Measurements from ENCODE around the gene CD44. TPM values are rescaled to one million over a fixed set of nuclear protein-coding genes. Genes with fewer than 3 reads are reported as not detected.
A peak's percentile ranks its signal among the peaks of the same experiment; 100 is the strongest.
"Not testable (repeated sequence)": the region's sequence is repeated elsewhere in the genome, so short reads cannot be mapped to it uniquely, and the experiment has no call there.

CD44 gene
- total RNA-seq, 1 donor from 2014 or later = 97.3 TPM

- no peak for DNase-seq (ENCODE audit: extremely low read depth, low read depth, low spot score)
Measured at GRCh38 chr11:35207471-35208403, 68.8 kb downstream of the CD44 start.

- DNase-seq (ENCODE audit: extremely low read depth, low read depth, low spot score) = no peak
Measured at GRCh38 chr11:35208795-35209194, 69.8 kb downstream of the CD44 start.

- no peak for DNase-seq (ENCODE audit: extremely low read depth, low read depth, low spot score)
Measured at GRCh38 chr11:35210876-35211546, 72.0 kb downstream of the CD44 start.

GRCh38 chr11:35211952-35212351 is 73.0 kb downstream of the CD44 start:
- no peak for DNase-seq (ENCODE audit: extremely low read depth, low read depth, low spot score)

- no peak for DNase-seq (ENCODE audit: extremely low read depth, low read depth, low spot score)
Measured at GRCh38 chr11:35214226-35214770, 75.3 kb downstream of the CD44 start.

- peak; percentile 7 for DNase-seq (ENCODE audit: extremely low read depth, low read depth, low spot score)
Measured at GRCh38 chr11:35214792-35215193, 75.8 kb downstream of the CD44 start.

- no peak for DNase-seq (ENCODE audit: extremely low read depth, low read depth, low spot score)
Measured at GRCh38 chr11:35215945-35216344, 77.0 kb downstream of the CD44 start.

- no peak for DNase-seq (ENCODE audit: extremely low read depth, low read depth, low spot score)
Measured at GRCh38 chr11:35216962-35217678, 78.1 kb downstream of the CD44 start.

- no peak for DNase-seq (ENCODE audit: extremely low read depth, low read depth, low spot score)
Measured at GRCh38 chr11:35218956-35219355, 80.0 kb downstream of the CD44 start.

GRCh38 chr11:35223371-35223796 is 84.4 kb downstream of the CD44 start:
- DNase-seq (ENCODE audit: extremely low read depth, low read depth, low spot score) = no peak

- no peak for DNase-seq (ENCODE audit: extremely low read depth, low read depth, low spot score)
Measured at GRCh38 chr11:35223991-35224390, 85.0 kb downstream of the CD44 start.

- no peak for DNase-seq (ENCODE audit: extremely low read depth, low read depth, low spot score)
Measured at GRCh38 chr11:35225946-35226520, 87.1 kb downstream of the CD44 start.

- DNase-seq (ENCODE audit: extremely low read depth, low read depth, low spot score) = not testable (repeated sequence)
Measured at GRCh38 chr11:35226756-35227155, 87.8 kb downstream of the CD44 start.

GRCh38 chr11:35227576-35228327 is 88.8 kb downstream of the CD44 start:
- no peak for DNase-seq (ENCODE audit: extremely low read depth, low read depth, low spot score)

- no peak for DNase-seq (ENCODE audit: extremely low read depth, low read depth, low spot score)
Measured at GRCh38 chr11:35228328-35228725, 89.4 kb downstream of the CD44 start.

GRCh38 chr11:35230388-35230787 is 91.4 kb downstream of the CD44 start:
- no peak for DNase-seq (ENCODE audit: extremely low read depth, low read depth, low spot score)

GRCh38 chr11:35231076-35231860 is 92.3 kb downstream of the CD44 start:
- no peak for DNase-seq (ENCODE audit: extremely low read depth, low read depth, low spot score)

GRCh38 chr11:35232891-35233330 is 93.9 kb downstream of the CD44 start:
- no peak for DNase-seq (ENCODE audit: extremely low read depth, low read depth, low spot score)

GRCh38 chr11:35233518-35233917 is 94.5 kb downstream of the CD44 start:
- DNase-seq (ENCODE audit: extremely low read depth, low read depth, low spot score) = no peak
